Astrocyte of the spinal cord (primary cell): ENCODE data around the gene CXCL8.

Source experiments
- DNase-seq: peaks from one replicate; pipeline ENCODE4 v3.0.0; 2011; ENCODE audit warnings: low read depth, low spot score
- H3K4me3 ChIP-seq: 2 replicates; pipeline ENCODE4 v1.5.1; 2011; ENCODE audit warnings: low read depth, mild to moderate bottlenecking, low read length, moderate library complexity
- in situ Hi-C: cut with HindIII; loops from 2 replicates; pipeline ENCODE4 v1.10.0; 2017; ENCODE audit warnings: low sequenced_read_pairs
- TF ChIP-seq, protein P1 (sequence below): IDR thresholded peaks from 2 replicates; pipeline ENCODE4 v1.5.1; 2012; ENCODE audit warnings: low read depth, mild to moderate bottlenecking, low read length, inconsistent platforms

CXCL8 gene

DNA sequence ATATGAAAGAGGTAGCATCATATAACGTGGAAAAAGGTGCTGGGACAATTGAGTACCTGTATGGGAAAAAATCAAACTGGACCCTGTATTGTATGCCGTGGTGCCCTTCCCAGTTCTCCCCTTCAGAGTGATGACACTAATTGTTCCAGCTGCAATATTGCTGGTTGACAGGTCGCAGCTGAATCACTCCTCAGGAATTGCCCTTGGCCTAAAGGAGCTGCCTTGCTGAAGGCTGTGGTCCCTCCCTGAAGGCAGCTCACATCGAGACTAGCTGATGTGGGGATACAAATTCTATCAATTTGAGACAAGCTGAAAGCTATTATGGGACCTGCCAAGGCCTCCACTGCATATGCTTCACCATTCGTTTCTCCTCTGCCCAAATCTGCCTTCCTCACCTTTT lies 39.3 kb upstream of the CXCL8 start:
- TF ChIP-seq, protein P1, sequence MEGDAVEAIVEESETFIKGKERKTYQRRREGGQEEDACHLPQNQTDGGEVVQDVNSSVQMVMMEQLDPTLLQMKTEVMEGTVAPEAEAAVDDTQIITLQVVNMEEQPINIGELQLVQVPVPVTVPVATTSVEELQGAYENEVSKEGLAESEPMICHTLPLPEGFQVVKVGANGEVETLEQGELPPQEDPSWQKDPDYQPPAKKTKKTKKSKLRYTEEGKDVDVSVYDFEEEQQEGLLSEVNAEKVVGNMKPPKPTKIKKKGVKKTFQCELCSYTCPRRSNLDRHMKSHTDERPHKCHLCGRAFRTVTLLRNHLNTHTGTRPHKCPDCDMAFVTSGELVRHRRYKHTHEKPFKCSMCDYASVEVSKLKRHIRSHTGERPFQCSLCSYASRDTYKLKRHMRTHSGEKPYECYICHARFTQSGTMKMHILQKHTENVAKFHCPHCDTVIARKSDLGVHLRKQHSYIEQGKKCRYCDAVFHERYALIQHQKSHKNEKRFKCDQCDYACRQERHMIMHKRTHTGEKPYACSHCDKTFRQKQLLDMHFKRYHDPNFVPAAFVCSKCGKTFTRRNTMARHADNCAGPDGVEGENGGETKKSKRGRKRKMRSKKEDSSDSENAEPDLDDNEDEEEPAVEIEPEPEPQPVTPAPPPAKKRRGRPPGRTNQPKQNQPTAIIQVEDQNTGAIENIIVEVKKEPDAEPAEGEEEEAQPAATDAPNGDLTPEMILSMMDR, result no peak
- in situ Hi-C loops, result no loop called here
- no peak overlapping the region for H3K4me3 ChIP-seq
- DNase-seq, result no peak

GRCh38 chr4:73702796-73703287 lies 37.5 kb upstream of the CXCL8 start:
- no peak for DNase-seq
- in situ Hi-C loops, result no loop called here
- TF ChIP-seq, protein P1, result no peak
- H3K4me3 ChIP-seq, result no peak overlapping the region

- in situ Hi-C loops, result no loop called here
- TF ChIP-seq, protein P1, result no peak
- H3K4me3 ChIP-seq, result no peak overlapping the region
- DNase-seq, result no peak
These were observed 37.0 kb upstream of the CXCL8 start for GRCh38 chr4:73703320-73703719.

GRCh38 chr4:73704314-73705055 lies 35.9 kb upstream of the CXCL8 start:
- no peak overlapping the region for H3K4me3 ChIP-seq
- TF ChIP-seq, protein P1, result no peak
- peak; percentile 99 for DNase-seq
- in situ Hi-C loops, result no loop called here

DNA sequence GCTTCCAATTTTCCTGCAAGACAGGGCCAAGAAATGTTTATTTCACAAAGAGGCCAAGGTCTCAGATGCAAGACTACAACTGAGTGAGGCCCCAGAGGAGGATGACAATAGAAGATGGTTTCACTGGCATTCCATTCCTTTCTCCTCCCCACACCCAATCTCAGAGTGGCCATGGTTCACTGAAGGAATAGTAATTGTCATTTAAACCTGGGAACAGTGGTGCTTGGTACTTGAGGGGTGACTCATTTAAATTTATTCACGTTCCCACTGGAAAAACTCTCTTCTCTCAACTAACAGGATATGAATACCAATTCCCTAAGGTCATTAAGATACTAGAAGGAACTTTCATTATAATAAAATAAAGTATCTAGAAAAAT lies 35.3 kb upstream of the CXCL8 start:
- in situ Hi-C loops, result no loop called here
- no peak overlapping the region for H3K4me3 ChIP-seq
- DNase-seq, result peak; percentile 72
- TF ChIP-seq, protein P1, result no peak

- in situ Hi-C loops, result no loop called here
- no peak for DNase-seq
These were observed 34.6 kb upstream of the CXCL8 start for GRCh38 chr4:73705721-73706120.

More at GRCh38 chr4:73705721-73706120, 34.6 kb upstream of the CXCL8 start:
- TF ChIP-seq, protein P1, result no peak
- H3K4me3 ChIP-seq, result no peak overlapping the region
